Panc1 (cell line): ENCODE data around the gene PEF1. TPM values are rescaled to one million over a fixed set of nuclear protein-coding genes. Genes with fewer than 3 reads are reported as not detected.

Experiments
- ATAC-seq: fragments of 200-7000 bp; cut with Tn5 transposase; 2 replicates; pipeline ENCODE4 v1.9.1; 2020; ENCODE audit warnings: mild to moderate bottlenecking, moderate library complexity
- BruUV-seq: library from RNA; stranded (reverse); fragments of 400-500 nt; replicated peaks from 2 replicates; lab custom pipeline; 2021; lab: Mats Ljungman, UMichigan
- CTCF ChIA-PET: fragments of 300-600 bp; sonication (Branson Sonifier 250); formaldehyde crosslinking; loops from one replicate; lab custom pipeline; 2022; ENCODE audit warnings: antibody characterized with exemption; lab: Charles Lee
- POLR2A ChIA-PET: fragments of 300-600 bp; sonication (Branson Sonifier 250); formaldehyde crosslinking; loops from one replicate; lab custom pipeline; 2022; ENCODE audit warnings: antibody characterized with exemption; lab: Charles Lee
- DNase-seq: peaks from one replicate; pipeline ENCODE4 v3.0.0-alpha.2; 2010; ENCODE audit warnings: low read depth, low spot score
- H3K27ac ChIP-seq: 2 replicates; pipeline ENCODE4 v1.5.1; 2011; ENCODE audit warnings: mild to moderate bottlenecking, low read length, inconsistent platforms
- H3K27me3 ChIP-seq: fragments of 200-500 bp; sonication (Bioruptor generic); 2 replicates; pipeline ENCODE4 v1.6.0; 2014; ENCODE audit warnings: low read length, inconsistent platforms; ENCODE audit not compliant: control insufficient read depth, insufficient read depth
- H3K36me3 ChIP-seq: fragments of 200-500 bp; sonication (Bioruptor generic); 2 replicates; pipeline ENCODE4 v1.5.1; 2014; ENCODE audit warnings: inconsistent platforms, mild to moderate bottlenecking, low read length, moderate library complexity; ENCODE audit not compliant: control insufficient read depth, insufficient read depth
- H3K4me1 ChIP-seq: 2 replicates; pipeline ENCODE4 v1.5.1; 2011; ENCODE audit warnings: inconsistent platforms, mild to moderate bottlenecking, low read length, moderate library complexity; ENCODE audit not compliant: control insufficient read depth, insufficient read depth
- H3K4me3 ChIP-seq, 2 experiments: 2 replicates each; pipeline ENCODE4 v1.5.1; 2011 to 2012; ENCODE audit warnings: low read depth in 2 of 2, low read length in 2 of 2, mild to moderate bottlenecking in 2 of 2, inconsistent platforms in 1 of 2, moderate library complexity in 1 of 2
- H3K9me3 ChIP-seq: fragments of 200-500 bp; sonication (Bioruptor generic); 2 replicates; pipeline ENCODE4 v1.5.1; 2014; ENCODE audit warnings: low read depth, mild to moderate bottlenecking, inconsistent platforms, low read length, moderate library complexity; ENCODE audit not compliant: control insufficient read depth, insufficient read depth
- POLR2AphosphoS5 ChIP-seq: IDR thresholded peaks from 2 replicates; pipeline ENCODE4 v1.6.1; 2012; ENCODE audit warnings: mild to moderate bottlenecking, low read depth, low read length, moderate library complexity
- SIN3A ChIP-seq: IDR thresholded peaks from 2 replicates; pipeline ENCODE4 v1.6.1; 2012; ENCODE audit warnings: low read depth, mild to moderate bottlenecking, low read length, moderate library complexity, borderline replicate concordance; ENCODE audit not compliant: insufficient read depth
- TCF7L2 ChIP-seq: IDR thresholded peaks from 2 replicates; pipeline ENCODE4 v1.6.1; 2011; ENCODE audit warnings: mild to moderate bottlenecking, low read depth, low read length, inconsistent platforms
- in situ Hi-C: cut with HindIII; loops from 2 replicates; pipeline ENCODE4 v1.10.0; 2016; ENCODE audit warnings: low sequenced_read_pairs, low pct_unique_long_range_greater_than_20kb
- intact Hi-C: fragments of 100-400 bp; cut with micrococcal nuclease; formaldehyde crosslinking; loops from one replicate; pipeline ENCODE4 v1.10.0; 2022; ENCODE audit not compliant: unreplicated experiment
- total RNA-seq: library from RNA; stranded (reverse); gene quantifications from one replicate; pipeline ENCODE4 v1.2.1, GENCODE V29; 2021; ENCODE audit not compliant: unreplicated experiment
- TF ChIP-seq, protein P1 (sequence below): fragments of 450-650 bp; IDR thresholded peaks from 2 replicates; pipeline ENCODE4 v1.5.1; 2017; ENCODE audit warnings: mild to moderate bottlenecking
- TF ChIP-seq, protein P2 (sequence below), 2 experiments: IDR thresholded peaks; 2 replicates each; pipeline ENCODE4 v1.6.1; 2011 to 2012; ENCODE audit warnings: low read depth in 2 of 2, control low read depth in 1 of 2, low read length in 1 of 2, mild to moderate bottlenecking in 1 of 2, moderate library complexity in 1 of 2; ENCODE audit not compliant: insufficient read depth in 1 of 2

The PEF1 gene
- total RNA-seq, 1 experiment from 2014 or later = 58.4 TPM

GRCh38 chr1:31640964-31641363 lies 3.7 kb downstream of the PEF1 start:
- Histone ChIP-seq H3K27ac (no peak overlapping the region), H3K4me1 (peaks cover 22% of the 10 kb centered on the region), H3K36me3 (no peaks in the 10 kb centered on the region; the same call in 1 of the 2 replicates), H3K9me3 (no peaks in the 10 kb centered on the region), H3K27me3 (no peaks in the 10 kb centered on the region), H3K4me3 (no peak overlapping the region)
- ChIA-PET POLR2A (no interaction called here), CTCF (no interaction called here)
- DNase-seq = no peak
- intact Hi-C loops = no loop called here
- no TSS peak for BruUV-seq
- TF ChIP-seq, protein P1, sequence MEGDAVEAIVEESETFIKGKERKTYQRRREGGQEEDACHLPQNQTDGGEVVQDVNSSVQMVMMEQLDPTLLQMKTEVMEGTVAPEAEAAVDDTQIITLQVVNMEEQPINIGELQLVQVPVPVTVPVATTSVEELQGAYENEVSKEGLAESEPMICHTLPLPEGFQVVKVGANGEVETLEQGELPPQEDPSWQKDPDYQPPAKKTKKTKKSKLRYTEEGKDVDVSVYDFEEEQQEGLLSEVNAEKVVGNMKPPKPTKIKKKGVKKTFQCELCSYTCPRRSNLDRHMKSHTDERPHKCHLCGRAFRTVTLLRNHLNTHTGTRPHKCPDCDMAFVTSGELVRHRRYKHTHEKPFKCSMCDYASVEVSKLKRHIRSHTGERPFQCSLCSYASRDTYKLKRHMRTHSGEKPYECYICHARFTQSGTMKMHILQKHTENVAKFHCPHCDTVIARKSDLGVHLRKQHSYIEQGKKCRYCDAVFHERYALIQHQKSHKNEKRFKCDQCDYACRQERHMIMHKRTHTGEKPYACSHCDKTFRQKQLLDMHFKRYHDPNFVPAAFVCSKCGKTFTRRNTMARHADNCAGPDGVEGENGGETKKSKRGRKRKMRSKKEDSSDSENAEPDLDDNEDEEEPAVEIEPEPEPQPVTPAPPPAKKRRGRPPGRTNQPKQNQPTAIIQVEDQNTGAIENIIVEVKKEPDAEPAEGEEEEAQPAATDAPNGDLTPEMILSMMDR = no peak
- TF ChIP-seq SIN3A = no peak
- TF ChIP-seq TCF7L2 = no peak
- TF ChIP-seq, protein P2, sequence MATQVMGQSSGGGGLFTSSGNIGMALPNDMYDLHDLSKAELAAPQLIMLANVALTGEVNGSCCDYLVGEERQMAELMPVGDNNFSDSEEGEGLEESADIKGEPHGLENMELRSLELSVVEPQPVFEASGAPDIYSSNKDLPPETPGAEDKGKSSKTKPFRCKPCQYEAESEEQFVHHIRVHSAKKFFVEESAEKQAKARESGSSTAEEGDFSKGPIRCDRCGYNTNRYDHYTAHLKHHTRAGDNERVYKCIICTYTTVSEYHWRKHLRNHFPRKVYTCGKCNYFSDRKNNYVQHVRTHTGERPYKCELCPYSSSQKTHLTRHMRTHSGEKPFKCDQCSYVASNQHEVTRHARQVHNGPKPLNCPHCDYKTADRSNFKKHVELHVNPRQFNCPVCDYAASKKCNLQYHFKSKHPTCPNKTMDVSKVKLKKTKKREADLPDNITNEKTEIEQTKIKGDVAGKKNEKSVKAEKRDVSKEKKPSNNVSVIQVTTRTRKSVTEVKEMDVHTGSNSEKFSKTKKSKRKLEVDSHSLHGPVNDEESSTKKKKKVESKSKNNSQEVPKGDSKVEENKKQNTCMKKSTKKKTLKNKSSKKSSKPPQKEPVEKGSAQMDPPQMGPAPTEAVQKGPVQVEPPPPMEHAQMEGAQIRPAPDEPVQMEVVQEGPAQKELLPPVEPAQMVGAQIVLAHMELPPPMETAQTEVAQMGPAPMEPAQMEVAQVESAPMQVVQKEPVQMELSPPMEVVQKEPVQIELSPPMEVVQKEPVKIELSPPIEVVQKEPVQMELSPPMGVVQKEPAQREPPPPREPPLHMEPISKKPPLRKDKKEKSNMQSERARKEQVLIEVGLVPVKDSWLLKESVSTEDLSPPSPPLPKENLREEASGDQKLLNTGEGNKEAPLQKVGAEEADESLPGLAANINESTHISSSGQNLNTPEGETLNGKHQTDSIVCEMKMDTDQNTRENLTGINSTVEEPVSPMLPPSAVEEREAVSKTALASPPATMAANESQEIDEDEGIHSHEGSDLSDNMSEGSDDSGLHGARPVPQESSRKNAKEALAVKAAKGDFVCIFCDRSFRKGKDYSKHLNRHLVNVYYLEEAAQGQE (IDR thresholded peaks at IDR 0.05; ENCODE audit: insufficient read depth in 1 of 2, low read depth in 2 of 2, low read length in 1 of 2) = no peak
- TF ChIP-seq POLR2AphosphoS5 = no peak
- in situ Hi-C loops = no loop called here
- ATAC-seq = no peak

DNA sequence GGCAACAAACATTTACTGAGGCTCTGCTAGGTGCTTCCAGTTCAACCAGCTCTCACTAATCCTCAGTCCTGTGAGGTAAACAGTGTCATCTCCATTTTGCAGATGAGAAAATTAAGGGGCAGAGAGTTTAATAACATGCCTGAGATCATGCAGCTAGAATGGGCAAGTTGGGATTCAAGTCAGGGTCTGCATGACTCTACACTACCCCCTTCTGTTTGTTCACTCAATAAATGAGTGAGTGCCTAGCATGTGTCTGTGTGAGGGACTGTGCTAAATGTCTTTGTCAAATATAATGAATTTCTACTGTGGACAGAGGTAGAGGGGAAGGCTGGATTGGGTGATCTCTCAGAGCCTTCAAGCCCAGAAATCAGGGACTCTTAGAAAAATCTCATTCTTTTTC lies 4.5 kb downstream of the PEF1 start:
- in situ Hi-C loops = no loop called here
- intact Hi-C loops = no loop called here
- POLR2A ChIA-PET = no interaction called here
- CTCF ChIA-PET = no interaction called here
- no peak overlapping the region for H3K4me3 ChIP-seq
- H3K27ac ChIP-seq = no peak overlapping the region
- BruUV-seq = no TSS peak
- DNase-seq (no peak), ATAC-seq (no peak)
- peaks cover 22% of the 10 kb centered on the region for H3K4me1 ChIP-seq
- no peaks in the 10 kb centered on the region for H3K9me3 ChIP-seq
- no peaks in the 10 kb centered on the region; the same call in 1 of the 2 replicates for H3K36me3 ChIP-seq
- TF ChIP-seq, protein P1 = 0 out of 2 replicates have a peak, but pooled peaks have one; percentile 13
- TF ChIP-seq, protein P2 (IDR thresholded peaks at IDR 0.05; ENCODE audit: insufficient read depth in 1 of 2, low read depth in 2 of 2, low read length in 1 of 2) = no peak
- no peaks in the 10 kb centered on the region for H3K27me3 ChIP-seq
